ENCODE data around the gene PRELID1.

The PRELID1 gene

DNA sequence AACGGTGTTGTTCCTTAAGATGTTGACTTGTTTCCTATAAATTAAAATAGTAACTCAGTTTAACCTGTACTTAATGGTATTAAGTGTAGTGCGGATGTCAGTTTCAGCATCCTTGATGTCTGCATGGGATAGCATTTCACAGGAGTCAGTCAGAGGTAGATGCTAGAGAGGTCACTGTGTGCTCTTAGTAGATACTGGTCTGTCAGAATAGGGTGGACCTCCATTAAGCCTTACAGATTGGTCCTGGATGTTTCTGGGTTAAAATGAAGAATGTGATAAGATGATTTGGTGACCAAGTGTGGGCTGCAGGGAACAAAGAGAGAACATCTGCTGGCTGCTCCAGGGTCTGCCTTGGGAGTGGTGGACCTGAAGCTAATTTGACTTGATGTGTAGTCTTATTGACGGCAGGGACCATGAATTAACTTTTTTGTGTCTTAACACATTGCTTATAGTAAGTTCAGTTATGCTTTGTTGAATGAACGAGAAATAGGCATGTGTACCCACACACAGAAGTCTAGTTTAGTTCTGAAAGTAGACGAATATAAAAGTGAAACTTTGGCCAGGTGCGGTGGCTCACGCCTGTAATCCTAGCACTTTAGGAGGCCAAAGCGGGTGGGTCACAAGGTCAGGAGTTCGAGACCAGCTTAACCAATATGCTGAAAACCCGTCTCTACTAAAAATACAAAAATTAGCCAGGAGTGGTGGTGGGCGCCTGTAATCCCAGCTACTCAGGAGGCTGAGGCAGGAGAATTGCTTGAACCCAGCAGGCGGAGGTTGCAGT is 12.6 kb upstream of the PRELID1 start:
- TF ChIP-seq CTCF (IDR thresholded peaks at IDR 0.05; ENCODE audit: low read depth, low read length), result no peak
- H3K4me3 ChIP-seq (ENCODE audit: low read depth, low read length), result no peak overlapping the region

GRCh38 chr5:177291735-177292134 is 11.9 kb upstream of the PRELID1 start:
- TF ChIP-seq CTCF (IDR thresholded peaks at IDR 0.05; ENCODE audit: low read depth, low read length), result no peak
- no peak overlapping the region for H3K4me3 ChIP-seq (ENCODE audit: low read depth, low read length)

- H3K4me3 ChIP-seq (ENCODE audit: low read depth, low read length), result no peak overlapping the region
- no peak for TF ChIP-seq CTCF (IDR thresholded peaks at IDR 0.05; ENCODE audit: low read depth, low read length)
These were observed 9.6 kb upstream of the PRELID1 start for GRCh38 chr5:177293819-177294581.

DNA sequence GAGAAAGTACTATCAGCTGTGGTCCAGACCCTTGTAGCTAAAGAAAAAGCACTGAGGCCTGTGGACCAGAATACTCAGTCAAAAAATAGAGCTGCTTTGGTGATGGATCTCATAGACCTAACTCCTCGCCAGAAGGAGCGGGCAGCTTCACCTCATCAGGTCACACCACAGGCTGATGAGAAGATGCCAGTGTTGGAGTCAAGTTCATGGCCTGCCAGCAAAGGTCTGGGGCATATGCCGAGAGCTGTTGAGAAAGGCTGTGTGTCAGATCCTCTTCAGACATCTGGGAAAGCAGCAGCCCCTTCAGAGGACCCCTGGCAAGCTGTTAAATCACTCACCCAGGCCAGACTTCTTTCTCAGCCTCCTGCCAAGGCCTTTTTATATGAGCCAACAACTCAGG is 9.0 kb upstream of the PRELID1 start:
- no peak overlapping the region for H3K4me3 ChIP-seq (ENCODE audit: low read depth, low read length)
- TF ChIP-seq CTCF (IDR thresholded peaks at IDR 0.05; ENCODE audit: low read depth, low read length), result no peak

DNA sequence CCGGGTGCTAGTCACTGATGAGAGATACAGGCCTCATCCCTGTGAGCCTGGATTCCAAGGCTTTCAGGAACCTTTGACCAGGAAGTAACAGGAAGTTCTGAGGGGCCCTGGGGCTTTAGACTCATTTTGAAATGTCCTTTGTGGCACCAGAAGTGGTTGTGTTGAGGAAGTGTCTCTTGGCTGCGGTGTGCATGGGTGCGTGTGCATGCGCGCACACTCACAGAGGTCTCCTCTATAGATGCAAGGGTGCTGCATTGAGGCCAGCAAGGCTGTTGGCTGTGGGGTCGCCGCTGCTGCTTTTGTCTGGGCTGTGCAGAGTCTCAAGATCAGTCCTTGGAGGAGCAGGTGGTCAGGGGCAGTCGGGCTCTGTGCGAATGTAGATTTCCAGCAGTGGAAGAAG is 7.7 kb upstream of the PRELID1 start:
- no peak for TF ChIP-seq CTCF (IDR thresholded peaks at IDR 0.05; ENCODE audit: low read depth, low read length)
- no peak overlapping the region for H3K4me3 ChIP-seq (ENCODE audit: low read depth, low read length)

DNA sequence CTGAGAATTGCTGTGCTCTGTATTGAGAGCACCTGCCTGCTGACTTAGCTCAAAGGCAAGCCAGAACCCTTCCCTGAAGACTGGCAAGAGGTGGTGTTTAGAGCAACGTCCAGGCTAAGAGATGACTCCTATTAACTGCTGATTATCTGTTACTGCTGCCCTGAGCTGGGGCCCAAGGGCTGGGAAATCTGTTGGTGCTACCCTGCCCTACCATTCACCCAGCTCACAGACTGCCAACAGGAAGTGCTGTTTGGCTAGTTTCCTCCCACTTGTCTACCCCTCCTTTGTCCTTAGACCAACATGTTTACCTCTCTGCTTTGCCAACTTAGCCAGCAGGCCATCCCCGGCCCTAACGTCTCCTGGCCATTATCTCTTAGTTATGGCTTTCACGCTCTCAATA is 7.0 kb upstream of the PRELID1 start:
- no peak for TF ChIP-seq CTCF (IDR thresholded peaks at IDR 0.05; ENCODE audit: low read depth, low read length)
- no peak overlapping the region for H3K4me3 ChIP-seq (ENCODE audit: low read depth, low read length)

GRCh38 chr5:177297922-177298321 is 5.7 kb upstream of the PRELID1 start:
- no peak overlapping the region for H3K4me3 ChIP-seq (ENCODE audit: low read depth, low read length)
- TF ChIP-seq CTCF (IDR thresholded peaks at IDR 0.05; ENCODE audit: low read depth, low read length), result no peak

Data from WI38 (cell line).